ENCODE data around the gene TLCD4.
"Not testable (repeated sequence)": the region's sequence is repeated elsewhere in the genome, so short reads cannot be mapped to it uniquely, and the experiment has no call there.

Gene TLCD4

GRCh38 chr1:95139039-95139438, 21.9 kb downstream of the TLCD4 start:
- in situ Hi-C loops (cut with HindIII; ENCODE audit: low sequenced_read_pairs), result no loop called here

GRCh38 chr1:95140791-95141190, 23.6 kb downstream of the TLCD4 start:
- in situ Hi-C loops (cut with HindIII; ENCODE audit: low sequenced_read_pairs), result no loop called here

GRCh38 chr1:95145493-95145892, 28.3 kb downstream of the TLCD4 start:
- in situ Hi-C loops (cut with HindIII; ENCODE audit: low sequenced_read_pairs), result no loop called here

- in situ Hi-C loops (cut with HindIII; ENCODE audit: low sequenced_read_pairs), result no loop called here
Observed at GRCh38 chr1:95146637-95147036, 29.5 kb downstream of the TLCD4 start.

- in situ Hi-C loops (cut with HindIII; ENCODE audit: low sequenced_read_pairs), result no loop called here
Observed at GRCh38 chr1:95154096-95154495, 36.9 kb downstream of the TLCD4 start.

GRCh38 chr1:95165569-95165968, 48.4 kb downstream of the TLCD4 start:
- in situ Hi-C loops (cut with HindIII; ENCODE audit: low sequenced_read_pairs), result not testable (repeated sequence)

Data from endothelial cell of hepatic sinusoid (primary cell).